IMR-90 (cell line): ENCODE results near the gene LRRK2.

Experiments
- CHD1 ChIP-seq: IDR thresholded peaks from 2 replicates; pipeline ENCODE4 v1.6.1; 2012; ENCODE audit warnings: low read depth, low read length, improper control_type of control experiment
- MAFK ChIP-seq: IDR thresholded peaks from 2 replicates; pipeline ENCODE4 v1.6.1; 2012; ENCODE audit warnings: low read depth, low read length, improper control_type of control experiment
- MXI1 ChIP-seq: IDR thresholded peaks from 2 replicates; pipeline ENCODE4 v1.6.1; 2012; ENCODE audit warnings: low read depth, mild to moderate bottlenecking, low read length, moderate library complexity, borderline replicate concordance
- POLR2A ChIP-seq: IDR thresholded peaks from 2 replicates; pipeline ENCODE4 v1.6.1; 2012; ENCODE audit warnings: mild to moderate bottlenecking, low read depth, low read length
- RCOR1 ChIP-seq: IDR thresholded peaks from 2 replicates; pipeline ENCODE4 v1.6.1; 2012; ENCODE audit warnings: mild to moderate bottlenecking, low read length, improper control_type of control experiment; ENCODE audit not compliant: insufficient replicate concordance
- RFX5 ChIP-seq: IDR thresholded peaks from 2 replicates; pipeline ENCODE4 v1.8.0; 2012; ENCODE audit warnings: low read depth, mild to moderate bottlenecking, low read length, moderate library complexity
- SMC3 ChIP-seq: fragments of 150-350 bp; IDR thresholded peaks from 2 replicates; pipeline ENCODE4 v1.6.1; 2016; ENCODE audit warnings: low read depth, mild to moderate bottlenecking, antibody characterized with exemption, low read length, moderate library complexity
- TF ChIP-seq, protein P1 (sequence below): conservative IDR thresholded peaks from 2 replicates; pipeline ENCODE4 v1.5.1; 2012; ENCODE audit warnings: mild to moderate bottlenecking, low read depth, low read length, improper control_type of control experiment
- TF ChIP-seq, protein P2 (sequence below): fragments of 150-350 bp; IDR thresholded peaks from 2 replicates; pipeline ENCODE4 v1.6.1; 2017; ENCODE audit warnings: mild to moderate bottlenecking, antibody characterized with exemption, low read length, low read depth

DNA sequence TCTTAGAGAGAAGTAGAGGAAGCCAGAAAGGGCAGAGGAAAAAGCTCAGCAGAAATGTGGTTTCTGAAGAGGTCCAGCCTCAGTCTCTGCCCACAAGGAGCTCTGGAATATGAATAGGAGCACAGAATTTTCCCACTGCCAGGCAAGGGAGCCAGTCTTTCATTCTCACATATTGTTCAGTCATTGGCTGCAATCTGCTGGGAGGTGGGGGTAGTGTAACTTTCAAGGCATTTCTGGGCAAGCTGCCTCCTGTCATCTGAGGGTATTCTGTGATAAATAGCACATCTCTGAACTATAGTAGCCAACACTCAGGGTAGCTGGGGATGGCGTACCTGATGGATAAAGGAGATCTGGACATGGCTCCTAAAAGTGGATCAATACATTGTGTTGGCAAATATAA lies 127.2 kb downstream of the LRRK2 start:
- TF ChIP-seq, protein P1, sequence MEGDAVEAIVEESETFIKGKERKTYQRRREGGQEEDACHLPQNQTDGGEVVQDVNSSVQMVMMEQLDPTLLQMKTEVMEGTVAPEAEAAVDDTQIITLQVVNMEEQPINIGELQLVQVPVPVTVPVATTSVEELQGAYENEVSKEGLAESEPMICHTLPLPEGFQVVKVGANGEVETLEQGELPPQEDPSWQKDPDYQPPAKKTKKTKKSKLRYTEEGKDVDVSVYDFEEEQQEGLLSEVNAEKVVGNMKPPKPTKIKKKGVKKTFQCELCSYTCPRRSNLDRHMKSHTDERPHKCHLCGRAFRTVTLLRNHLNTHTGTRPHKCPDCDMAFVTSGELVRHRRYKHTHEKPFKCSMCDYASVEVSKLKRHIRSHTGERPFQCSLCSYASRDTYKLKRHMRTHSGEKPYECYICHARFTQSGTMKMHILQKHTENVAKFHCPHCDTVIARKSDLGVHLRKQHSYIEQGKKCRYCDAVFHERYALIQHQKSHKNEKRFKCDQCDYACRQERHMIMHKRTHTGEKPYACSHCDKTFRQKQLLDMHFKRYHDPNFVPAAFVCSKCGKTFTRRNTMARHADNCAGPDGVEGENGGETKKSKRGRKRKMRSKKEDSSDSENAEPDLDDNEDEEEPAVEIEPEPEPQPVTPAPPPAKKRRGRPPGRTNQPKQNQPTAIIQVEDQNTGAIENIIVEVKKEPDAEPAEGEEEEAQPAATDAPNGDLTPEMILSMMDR: no peak
- TF ChIP-seq MXI1 (no peak), POLR2A (no peak), RFX5 (no peak), MAFK (no peak), SMC3 (no peak), RCOR1 (no peak), CHD1 (no peak)
- TF ChIP-seq, protein P2, sequence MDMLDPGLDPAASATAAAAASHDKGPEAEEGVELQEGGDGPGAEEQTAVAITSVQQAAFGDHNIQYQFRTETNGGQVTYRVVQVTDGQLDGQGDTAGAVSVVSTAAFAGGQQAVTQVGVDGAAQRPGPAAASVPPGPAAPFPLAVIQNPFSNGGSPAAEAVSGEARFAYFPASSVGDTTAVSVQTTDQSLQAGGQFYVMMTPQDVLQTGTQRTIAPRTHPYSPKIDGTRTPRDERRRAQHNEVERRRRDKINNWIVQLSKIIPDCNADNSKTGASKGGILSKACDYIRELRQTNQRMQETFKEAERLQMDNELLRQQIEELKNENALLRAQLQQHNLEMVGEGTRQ: no peak
